ENCODE data around the gene VWA2. TPM values are rescaled to one million over a fixed set of nuclear protein-coding genes. Genes with fewer than 3 reads are reported as not detected.

VWA2 gene
- total RNA-seq, 1 donor from 2014 or later = not detected

DNA sequence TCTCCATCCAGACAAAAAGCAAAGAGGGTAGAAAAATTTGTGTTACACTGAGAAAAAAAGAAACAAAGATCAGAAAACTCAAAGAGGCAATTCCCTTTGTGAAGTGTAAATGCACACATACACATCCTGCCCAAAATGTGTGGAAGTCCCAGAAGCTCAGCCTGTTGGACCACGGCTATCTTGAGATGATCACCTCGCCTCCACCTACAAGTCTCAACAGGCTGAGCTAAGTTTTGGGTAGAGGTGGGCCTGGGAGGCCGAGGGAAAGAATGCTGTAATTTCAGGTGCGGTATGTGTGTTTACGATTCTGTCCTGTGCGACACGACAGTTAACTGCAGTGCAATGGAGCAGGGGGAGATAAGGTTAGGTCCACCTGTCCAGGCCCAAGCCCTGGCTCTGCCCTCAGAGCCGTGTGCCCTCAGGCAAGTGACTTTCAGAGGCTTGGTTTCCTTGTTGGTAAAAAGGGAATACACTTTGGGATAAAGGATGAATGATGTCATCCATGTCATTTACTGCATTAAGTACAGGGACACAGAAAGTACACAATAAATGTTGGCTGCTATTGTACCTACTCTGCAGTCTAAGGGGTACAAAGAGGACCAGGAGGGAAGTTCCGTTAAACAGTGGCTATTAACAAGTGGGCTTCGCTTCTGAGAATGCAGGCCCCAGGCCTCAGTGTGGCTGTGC, 97.9 kb downstream of the VWA2 start:
- intact Hi-C loops (cut with micrococcal nuclease) = no loop called here

DNA sequence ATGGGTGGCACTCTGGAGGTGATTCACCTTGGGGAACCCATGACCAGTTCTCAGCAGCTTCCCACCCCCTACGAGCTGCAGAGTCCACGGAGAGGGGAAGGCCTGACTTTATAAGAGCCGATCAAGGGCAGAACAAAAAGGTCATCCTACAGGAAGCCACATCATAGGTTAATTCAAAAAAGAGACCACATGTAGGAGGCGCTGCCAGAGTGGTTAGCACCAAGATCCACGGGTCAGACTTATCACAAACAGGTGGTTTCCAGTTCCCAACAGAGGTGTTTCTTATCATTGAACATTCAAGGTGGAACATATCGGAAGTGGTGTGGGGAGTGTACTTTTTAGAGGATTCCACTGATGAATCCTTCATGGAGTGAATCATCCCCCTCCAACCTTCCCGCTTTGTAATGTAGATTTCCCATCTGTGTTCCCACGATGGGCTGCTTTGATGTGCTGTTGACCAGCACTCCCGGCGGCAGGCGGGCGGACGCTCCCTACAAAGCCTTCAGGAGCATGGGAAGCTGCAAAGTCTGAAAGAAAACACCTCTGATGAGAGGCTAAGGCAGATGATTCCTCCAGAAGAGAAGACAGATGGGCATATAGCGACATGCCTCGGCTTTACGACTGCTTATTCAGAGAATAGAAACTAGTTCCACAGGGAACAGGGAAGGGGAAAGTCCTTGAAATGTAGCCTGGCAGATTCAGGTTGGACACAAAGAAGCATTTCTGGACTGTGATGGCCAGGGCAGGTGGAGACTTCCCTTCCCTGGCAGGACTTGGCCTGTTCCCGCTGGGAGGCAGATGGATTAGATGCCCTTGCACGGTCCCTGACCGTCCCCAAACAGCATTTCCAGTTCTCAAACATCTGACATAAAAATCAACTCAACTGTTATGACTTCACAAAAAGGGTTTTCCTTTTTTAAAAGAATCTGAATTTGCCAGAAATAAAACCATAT, 98.7 kb downstream of the VWA2 start:
- intact Hi-C loops (cut with micrococcal nuclease) = no loop called here
- Histone ChIP-seq H3K4me3 (no peak overlapping the region), H3K36me3 (peaks cover 3% of the 10 kb centered on the region), H3K4me1 (peaks cover 21% of the 10 kb centered on the region), H3K27me3 (ENCODE audit: low read depth) (peaks cover 13% of the 10 kb centered on the region), H3K27ac (replicated peaks) (no peak overlapping the region), H3K9me3 (replicated peaks) (no peaks in the 10 kb centered on the region)
- DNase-seq = no peak
- TF ChIP-seq, protein P1, sequence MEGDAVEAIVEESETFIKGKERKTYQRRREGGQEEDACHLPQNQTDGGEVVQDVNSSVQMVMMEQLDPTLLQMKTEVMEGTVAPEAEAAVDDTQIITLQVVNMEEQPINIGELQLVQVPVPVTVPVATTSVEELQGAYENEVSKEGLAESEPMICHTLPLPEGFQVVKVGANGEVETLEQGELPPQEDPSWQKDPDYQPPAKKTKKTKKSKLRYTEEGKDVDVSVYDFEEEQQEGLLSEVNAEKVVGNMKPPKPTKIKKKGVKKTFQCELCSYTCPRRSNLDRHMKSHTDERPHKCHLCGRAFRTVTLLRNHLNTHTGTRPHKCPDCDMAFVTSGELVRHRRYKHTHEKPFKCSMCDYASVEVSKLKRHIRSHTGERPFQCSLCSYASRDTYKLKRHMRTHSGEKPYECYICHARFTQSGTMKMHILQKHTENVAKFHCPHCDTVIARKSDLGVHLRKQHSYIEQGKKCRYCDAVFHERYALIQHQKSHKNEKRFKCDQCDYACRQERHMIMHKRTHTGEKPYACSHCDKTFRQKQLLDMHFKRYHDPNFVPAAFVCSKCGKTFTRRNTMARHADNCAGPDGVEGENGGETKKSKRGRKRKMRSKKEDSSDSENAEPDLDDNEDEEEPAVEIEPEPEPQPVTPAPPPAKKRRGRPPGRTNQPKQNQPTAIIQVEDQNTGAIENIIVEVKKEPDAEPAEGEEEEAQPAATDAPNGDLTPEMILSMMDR (IDR thresholded peaks at IDR 0.05; ENCODE audit: borderline replicate concordance) = no peak

More for the DNA sequence above, 97.9 kb downstream of the VWA2 start:
- Histone ChIP-seq H3K4me1 (peaks cover 30% of the 10 kb centered on the region), H3K36me3 (peaks cover 3% of the 10 kb centered on the region), H3K27me3 (ENCODE audit: low read depth) (peaks cover 8% of the 10 kb centered on the region), H3K9me3 (replicated peaks) (no peaks in the 10 kb centered on the region), H3K27ac (replicated peaks) (no peak overlapping the region), H3K4me3 (no peak overlapping the region)
- DNase-seq = no peak
- TF ChIP-seq, protein P1 (IDR thresholded peaks at IDR 0.05; ENCODE audit: borderline replicate concordance) = no peak

DNA sequence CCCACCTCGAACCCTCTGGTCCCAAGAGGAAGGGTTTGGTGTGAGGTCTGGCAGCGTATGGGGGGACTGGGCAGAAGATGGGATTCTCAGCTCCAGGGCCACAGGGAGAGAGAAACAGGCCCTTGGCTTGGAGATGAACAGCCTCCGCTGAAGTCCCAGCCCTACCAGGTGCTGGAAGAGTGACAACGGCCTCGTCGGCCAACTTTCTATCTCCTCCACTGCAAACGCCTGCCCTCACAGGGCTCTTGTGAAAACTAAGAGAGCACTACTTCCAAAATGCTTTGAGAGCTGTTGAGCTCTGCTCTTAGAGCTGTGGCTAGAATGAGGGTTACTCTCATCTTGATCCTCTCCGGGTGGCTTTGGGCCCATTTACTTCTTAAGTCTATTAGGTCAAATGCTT, 101.8 kb downstream of the VWA2 start:
- Histone ChIP-seq H3K27ac (replicated peaks) (no peak overlapping the region), H3K9me3 (replicated peaks) (no peaks in the 10 kb centered on the region), H3K4me1 (peaks cover 22% of the 10 kb centered on the region), H3K4me3 (no peak overlapping the region), H3K27me3 (ENCODE audit: low read depth) (peaks cover 24% of the 10 kb centered on the region), H3K36me3 (peaks cover 3% of the 10 kb centered on the region)
- TF ChIP-seq, protein P1 (IDR thresholded peaks at IDR 0.05; ENCODE audit: borderline replicate concordance) = no peak
- DNase-seq = peak; percentile 40
- intact Hi-C loops (cut with micrococcal nuclease) = no loop called here

Other genes with a start within 250 kb of the VWA2 start
- gene ADRB1, start 195.4 kb upstream of the VWA2 start, total RNA-seq = 35.0 TPM
- gene CCDC186, start 65.1 kb upstream of the VWA2 start, total RNA-seq = 18.8 TPM
- gene TDRD1, start 59.9 kb upstream of the VWA2 start, total RNA-seq = 1.9 TPM
- 7.0 TPM for gene AFAP1L2, start 165.2 kb downstream of the VWA2 start, total RNA-seq

Measured in left ventricle myocardium inferior (tissue), 1 donor.